Muscle layer of colon (tissue), 2 donors: Measurements from ENCODE around the gene FRMD5.

Source experiments
- H3K27ac ChIP-seq: one replicate; pipeline ENCODE4 v1.7.0; 2013; ENCODE audit warnings: low read depth, mild to moderate bottlenecking, low read length, moderate library complexity
- H3K27me3 ChIP-seq, 2 donors: one replicate each; pipeline ENCODE4 v1.7.0; 2013; ENCODE audit warnings: low read length in 2 of 2, mild to moderate bottlenecking in 2 of 2; ENCODE audit not compliant: insufficient read depth in 2 of 2, control insufficient read depth in 1 of 2
- H3K36me3 ChIP-seq: one replicate; pipeline ENCODE4 v1.7.0; 2013; ENCODE audit warnings: mild to moderate bottlenecking, low read length; ENCODE audit not compliant: insufficient read depth
- H3K4me1 ChIP-seq: one replicate; pipeline ENCODE4 v1.7.0; 2013; ENCODE audit warnings: mild to moderate bottlenecking, low read length; ENCODE audit not compliant: insufficient read depth
- H3K4me3 ChIP-seq, 2 donors: one replicate each; pipeline ENCODE4 v1.7.0; 2013; ENCODE audit warnings: low read length in 2 of 2, low read depth in 1 of 2, mild to moderate bottlenecking in 1 of 2, moderate library complexity in 1 of 2
- H3K9ac ChIP-seq: one replicate; pipeline ENCODE4 v1.7.0; 2013; ENCODE audit warnings: low read length
- H3K9me3 ChIP-seq: one replicate; pipeline ENCODE4 v1.7.0; 2013; ENCODE audit warnings: mild to moderate bottlenecking, low read length
- donor health status: abdominal sarcoma.
- donor health status: Adenocarcinoma of cecum.

The FRMD5 gene

DNA sequence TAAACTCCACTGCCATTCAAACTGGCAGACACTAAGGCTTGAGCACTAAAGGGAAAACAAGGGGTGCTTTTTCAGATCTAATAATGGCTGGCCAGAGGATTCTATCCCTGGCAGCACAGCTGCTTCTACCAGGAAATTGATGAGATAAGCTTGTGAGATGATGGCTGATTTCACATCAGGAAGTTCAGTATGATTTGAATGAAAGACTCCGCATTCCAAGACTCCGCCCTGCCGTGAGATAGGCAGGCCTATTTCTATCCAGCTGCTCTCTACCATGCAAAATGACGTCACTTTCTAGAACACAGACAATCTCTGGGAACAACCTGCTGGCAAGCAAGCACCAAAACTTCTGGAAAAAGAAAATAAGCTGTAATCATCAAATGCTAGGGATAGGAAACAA lies 196.5 kb downstream of the FRMD5 start:
- no peak overlapping the region for H3K9ac ChIP-seq
- no peaks in the 10 kb centered on the region for H3K4me1 ChIP-seq
- H3K36me3 ChIP-seq: no peaks in the 10 kb centered on the region
- no peaks in the 10 kb centered on the region for H3K27me3 ChIP-seq
- H3K4me3 ChIP-seq: no peak overlapping the region
- H3K9me3 ChIP-seq: no peaks in the 10 kb centered on the region
- no peak overlapping the region for H3K27ac ChIP-seq

GRCh38 chr15:43991206-43991605 lies 203.9 kb downstream of the FRMD5 start:
- H3K4me1 ChIP-seq: no peaks in the 10 kb centered on the region
- no peaks in the 10 kb centered on the region for H3K9me3 ChIP-seq
- no peak overlapping the region for H3K27ac ChIP-seq
- H3K4me3 ChIP-seq: no peak overlapping the region
- H3K36me3 ChIP-seq: no peaks in the 10 kb centered on the region
- H3K9ac ChIP-seq: no peak overlapping the region
- no peaks in the 10 kb centered on the region for H3K27me3 ChIP-seq

GRCh38 chr15:43989938-43990337 lies 205.1 kb downstream of the FRMD5 start:
- no peak overlapping the region for H3K27ac ChIP-seq
- H3K36me3 ChIP-seq: no peaks in the 10 kb centered on the region
- no peak overlapping the region for H3K9ac ChIP-seq

DNA sequence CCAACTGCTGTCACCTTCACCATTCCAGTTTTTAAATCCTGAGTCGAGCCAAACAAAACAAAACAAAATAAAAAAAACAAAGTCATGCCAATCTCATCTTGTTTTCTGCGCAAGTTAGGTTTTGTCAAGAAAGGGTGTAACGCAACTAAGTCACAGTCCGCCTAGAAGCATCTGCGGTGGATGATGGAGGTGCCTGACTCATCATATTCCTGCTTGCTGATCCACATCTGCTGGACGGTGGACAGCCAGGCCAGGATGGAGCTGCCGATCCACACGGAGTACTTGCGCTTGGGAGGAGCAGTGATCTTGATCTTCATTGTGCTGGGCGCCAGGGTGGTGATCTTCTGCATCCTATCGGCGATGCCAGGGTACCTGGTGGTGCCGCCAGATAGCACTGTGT lies 206.2 kb downstream of the FRMD5 start:
- no peak overlapping the region for H3K4me3 ChIP-seq
- no peaks in the 10 kb centered on the region for H3K4me1 ChIP-seq
- no peak overlapping the region for H3K27ac ChIP-seq
- H3K9ac ChIP-seq: no peak overlapping the region
- no peaks in the 10 kb centered on the region for H3K36me3 ChIP-seq
- no peaks in the 10 kb centered on the region for H3K9me3 ChIP-seq
- no peaks in the 10 kb centered on the region for H3K27me3 ChIP-seq

More at GRCh38 chr15:43989938-43990337, 205.1 kb downstream of the FRMD5 start:
- Histone ChIP-seq H3K4me1 (no peaks in the 10 kb centered on the region), H3K9me3 (no peaks in the 10 kb centered on the region), H3K27me3 (no peaks in the 10 kb centered on the region), H3K4me3 (no peak overlapping the region)

DNA sequence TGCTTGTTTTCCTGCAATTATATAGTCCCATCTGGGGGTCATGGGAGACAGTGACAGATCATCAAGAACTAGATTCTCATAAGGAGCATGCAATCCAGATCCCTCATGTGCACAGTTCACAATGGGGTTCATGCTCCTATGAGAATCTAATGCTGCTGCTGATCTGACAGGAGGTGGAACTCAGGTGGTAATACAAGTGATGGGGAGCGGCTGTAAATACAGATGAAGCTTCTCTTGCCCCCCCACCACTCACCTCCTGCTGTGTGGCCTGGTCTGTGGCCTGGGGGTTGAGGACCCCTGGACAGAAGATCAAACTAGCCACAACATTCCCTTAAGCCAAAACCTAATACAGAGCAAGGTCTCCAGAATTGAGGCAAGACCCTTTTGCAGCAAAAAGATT lies 207.1 kb downstream of the FRMD5 start:
- H3K27ac ChIP-seq: no peak overlapping the region
- no peak overlapping the region for H3K4me3 ChIP-seq
- H3K4me1 ChIP-seq: no peaks in the 10 kb centered on the region
- no peaks in the 10 kb centered on the region for H3K27me3 ChIP-seq
- no peak overlapping the region for H3K9ac ChIP-seq
- no peaks in the 10 kb centered on the region for H3K9me3 ChIP-seq
- H3K36me3 ChIP-seq: no peaks in the 10 kb centered on the region

DNA sequence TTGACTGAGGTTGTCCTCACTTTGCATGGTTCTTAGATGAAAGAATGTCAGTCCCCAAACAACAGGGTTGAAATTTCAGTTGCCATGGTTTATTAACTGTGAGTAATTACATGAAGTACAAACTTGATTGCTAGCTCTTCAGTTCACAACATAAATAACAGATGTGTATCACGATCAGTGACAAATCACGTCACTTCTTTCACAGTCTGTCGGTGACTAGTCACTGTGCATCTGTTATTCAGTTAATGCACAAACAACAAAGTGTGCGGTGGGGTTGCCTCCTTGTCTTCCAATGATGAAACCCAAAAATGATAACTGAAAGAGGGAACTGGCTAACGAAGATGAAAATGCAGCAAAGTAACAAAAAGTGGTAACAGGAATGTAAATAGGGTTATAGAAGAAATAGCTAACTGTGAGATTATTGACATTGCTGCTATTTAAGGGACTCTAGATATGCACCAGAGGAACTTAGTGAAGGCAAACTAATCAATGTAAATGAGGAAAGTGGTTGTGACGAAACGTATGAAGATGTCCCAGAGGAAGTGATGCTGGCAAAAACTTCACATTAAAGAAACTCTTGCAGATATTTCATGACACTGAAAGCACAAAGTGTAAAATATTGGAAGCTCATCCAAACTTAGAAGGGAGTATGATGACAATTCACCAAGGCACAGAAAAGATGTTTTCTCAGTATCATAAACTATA lies 208.9 kb downstream of the FRMD5 start:
- Histone ChIP-seq H3K9ac (no peak overlapping the region), H3K27ac (no peak overlapping the region), H3K4me1 (no peaks in the 10 kb centered on the region), H3K4me3 (no peak overlapping the region), H3K27me3 (no peaks in the 10 kb centered on the region), H3K36me3 (no peaks in the 10 kb centered on the region), H3K9me3 (no peaks in the 10 kb centered on the region)

GRCh38 chr15:43981576-43981975 lies 213.5 kb downstream of the FRMD5 start:
- Histone ChIP-seq H3K4me3 (no peak overlapping the region), H3K9ac (no peak overlapping the region), H3K9me3 (no peaks in the 10 kb centered on the region), H3K27me3 (no peaks in the 10 kb centered on the region), H3K27ac (no peak overlapping the region), H3K36me3 (no peaks in the 10 kb centered on the region), H3K4me1 (no peaks in the 10 kb centered on the region)

- Histone ChIP-seq H3K9ac (no peak overlapping the region), H3K4me1 (no peaks in the 10 kb centered on the region), H3K4me3 (no peak overlapping the region), H3K27me3 (no peaks in the 10 kb centered on the region), H3K9me3 (no peaks in the 10 kb centered on the region), H3K27ac (no peak overlapping the region), H3K36me3 (no peaks in the 10 kb centered on the region)
Observed at GRCh38 chr15:43977072-43977884, 217.8 kb downstream of the FRMD5 start.

- Histone ChIP-seq H3K4me1 (no peaks in the 10 kb centered on the region), H3K4me3 (no peak overlapping the region), H3K36me3 (no peaks in the 10 kb centered on the region), H3K9me3 (no peaks in the 10 kb centered on the region), H3K9ac (no peak overlapping the region), H3K27me3 (no peaks in the 10 kb centered on the region), H3K27ac (no peak overlapping the region)
Observed at GRCh38 chr15:43975770-43976169, 219.3 kb downstream of the FRMD5 start.

GRCh38 chr15:43975326-43975725 lies 219.7 kb downstream of the FRMD5 start:
- H3K27me3 ChIP-seq: no peaks in the 10 kb centered on the region
- no peak overlapping the region for H3K27ac ChIP-seq
- no peaks in the 10 kb centered on the region for H3K9me3 ChIP-seq
- no peaks in the 10 kb centered on the region for H3K4me1 ChIP-seq
- H3K4me3 ChIP-seq: no peak overlapping the region
- H3K9ac ChIP-seq: no peak overlapping the region
- H3K36me3 ChIP-seq: no peaks in the 10 kb centered on the region

GRCh38 chr15:43974852-43975251 lies 220.2 kb downstream of the FRMD5 start:
- H3K4me3 ChIP-seq: no peak overlapping the region
- H3K9me3 ChIP-seq: no peaks in the 10 kb centered on the region
- H3K9ac ChIP-seq: no peak overlapping the region
- no peaks in the 10 kb centered on the region for H3K27me3 ChIP-seq
- H3K4me1 ChIP-seq: no peaks in the 10 kb centered on the region
- no peak overlapping the region for H3K27ac ChIP-seq
- H3K36me3 ChIP-seq: no peaks in the 10 kb centered on the region
